Measurements from ENCODE around the gene E2F2. TPM values are rescaled to one million over a fixed set of nuclear protein-coding genes. Genes with fewer than 3 reads are reported as not detected.

Gene E2F2
- total RNA-seq (2014; rRNA removed; shearing (Covaris generic)), result 7.8 and 9.9 TPM in 2 replicates

- Histone ChIP-seq H3K4me3 (ENCODE audit: insufficient read depth, low read depth, low read length) (peak within 1 kb of the TSS; percentile 78), H3K27me3 (ENCODE audit: control insufficient read depth, insufficient read depth, low read length) (peaks cover 19% of the 10 kb centered on the region), H3K36me3 (replicated peaks; ENCODE audit: control insufficient read depth, insufficient read depth, low read length) (no peaks in the 10 kb centered on the region)
- peak; percentile 97 for DNase-seq
Observed at GRCh38 chr1:23530747-23531561, at the start of gene E2F2. Gene E2F2, minus strand, starts transcription at chr1:23531233. Its CDS starts 440 bp downstream, at chr1:23530793.

GRCh38 chr1:23578997-23579363 lies 47.9 kb upstream of the E2F2 start:
- Histone ChIP-seq H3K36me3 (replicated peaks; ENCODE audit: control insufficient read depth, insufficient read depth, low read length) (no peaks in the 10 kb centered on the region), H3K4me3 (ENCODE audit: insufficient read depth, low read depth, low read length) (no peak overlapping the region), H3K27me3 (ENCODE audit: control insufficient read depth, insufficient read depth, low read length) (no peaks in the 10 kb centered on the region)
- no peak for DNase-seq

GRCh38 chr1:23578311-23578996 lies 47.4 kb upstream of the E2F2 start:
- Histone ChIP-seq H3K27me3 (ENCODE audit: control insufficient read depth, insufficient read depth, low read length) (no peaks in the 10 kb centered on the region), H3K36me3 (replicated peaks; ENCODE audit: control insufficient read depth, insufficient read depth, low read length) (no peaks in the 10 kb centered on the region), H3K4me3 (ENCODE audit: insufficient read depth, low read depth, low read length) (no peak overlapping the region)
- no peak for DNase-seq

GRCh38 chr1:23577056-23578004 lies 46.3 kb upstream of the E2F2 start:
- DNase-seq, result no peak

GRCh38 chr1:23576338-23577055 lies 45.5 kb upstream of the E2F2 start:
- no peaks in the 10 kb centered on the region for H3K27me3 ChIP-seq (ENCODE audit: control insufficient read depth, insufficient read depth, low read length)
- no peak overlapping the region for H3K4me3 ChIP-seq (ENCODE audit: insufficient read depth, low read depth, low read length)
- H3K36me3 ChIP-seq (replicated peaks; ENCODE audit: control insufficient read depth, insufficient read depth, low read length), result no peaks in the 10 kb centered on the region
- DNase-seq, result no peak

More at GRCh38 chr1:23577056-23578004, 46.3 kb upstream of the E2F2 start:
- H3K27me3 ChIP-seq (ENCODE audit: control insufficient read depth, insufficient read depth, low read length), result no peaks in the 10 kb centered on the region
- H3K36me3 ChIP-seq (replicated peaks; ENCODE audit: control insufficient read depth, insufficient read depth, low read length), result no peaks in the 10 kb centered on the region
- no peak overlapping the region for H3K4me3 ChIP-seq (ENCODE audit: insufficient read depth, low read depth, low read length)

- Histone ChIP-seq H3K27me3 (ENCODE audit: control insufficient read depth, insufficient read depth, low read length) (no peaks in the 10 kb centered on the region), H3K4me3 (ENCODE audit: insufficient read depth, low read depth, low read length) (no peak overlapping the region), H3K36me3 (replicated peaks; ENCODE audit: control insufficient read depth, insufficient read depth, low read length) (no peaks in the 10 kb centered on the region)
- no peak for DNase-seq
Observed at GRCh38 chr1:23575226-23575810, 44.3 kb upstream of the E2F2 start.

- H3K4me3 ChIP-seq (ENCODE audit: insufficient read depth, low read depth, low read length), result no peak overlapping the region
- no peak for DNase-seq
- no peaks in the 10 kb centered on the region for H3K36me3 ChIP-seq (replicated peaks; ENCODE audit: control insufficient read depth, insufficient read depth, low read length)
- H3K27me3 ChIP-seq (ENCODE audit: control insufficient read depth, insufficient read depth, low read length), result peaks cover 3% of the 10 kb centered on the region; the same call in 1 of the 2 replicates
Observed at GRCh38 chr1:23574265-23574754, 43.3 kb upstream of the E2F2 start.

GRCh38 chr1:23573574-23574182 lies 42.6 kb upstream of the E2F2 start:
- peaks cover 9% of the 10 kb centered on the region; the same call in 1 of the 2 replicates for H3K27me3 ChIP-seq (ENCODE audit: control insufficient read depth, insufficient read depth, low read length)
- no peak overlapping the region for H3K4me3 ChIP-seq (ENCODE audit: insufficient read depth, low read depth, low read length)
- no peak for DNase-seq
- H3K36me3 ChIP-seq (replicated peaks; ENCODE audit: control insufficient read depth, insufficient read depth, low read length), result no peaks in the 10 kb centered on the region

GRCh38 chr1:23571465-23571864 lies 40.4 kb upstream of the E2F2 start:
- no peaks in the 10 kb centered on the region for H3K36me3 ChIP-seq (replicated peaks; ENCODE audit: control insufficient read depth, insufficient read depth, low read length)
- H3K27me3 ChIP-seq (ENCODE audit: control insufficient read depth, insufficient read depth, low read length), result peaks cover 14% of the 10 kb centered on the region
- no peak for DNase-seq
- no peak overlapping the region for H3K4me3 ChIP-seq (ENCODE audit: insufficient read depth, low read depth, low read length)

GRCh38 chr1:23570001-23570691 lies 39.1 kb upstream of the E2F2 start:
- H3K36me3 ChIP-seq (replicated peaks; ENCODE audit: control insufficient read depth, insufficient read depth, low read length), result no peaks in the 10 kb centered on the region
- H3K4me3 ChIP-seq (ENCODE audit: insufficient read depth, low read depth, low read length), result no peak overlapping the region
- peaks cover 14% of the 10 kb centered on the region for H3K27me3 ChIP-seq (ENCODE audit: control insufficient read depth, insufficient read depth, low read length)
- no peak for DNase-seq

- peak; percentile 63 for DNase-seq
- peak overlapping the region; percentile 66 for H3K4me3 ChIP-seq (ENCODE audit: insufficient read depth, low read depth, low read length)
- peaks cover 14% of the 10 kb centered on the region for H3K27me3 ChIP-seq (ENCODE audit: control insufficient read depth, insufficient read depth, low read length)
Observed at GRCh38 chr1:23568608-23569383, 37.8 kb upstream of the E2F2 start.

GRCh38 chr1:23567996-23568607 lies 37.1 kb upstream of the E2F2 start:
- Histone ChIP-seq H3K36me3 (replicated peaks; ENCODE audit: control insufficient read depth, insufficient read depth, low read length) (no peaks in the 10 kb centered on the region), H3K27me3 (ENCODE audit: control insufficient read depth, insufficient read depth, low read length) (peaks cover 14% of the 10 kb centered on the region), H3K4me3 (ENCODE audit: insufficient read depth, low read depth, low read length) (peak overlapping the region; percentile 66)
- peak; percentile 83 for DNase-seq

More at GRCh38 chr1:23568608-23569383, 37.8 kb upstream of the E2F2 start:
- H3K36me3 ChIP-seq (replicated peaks; ENCODE audit: control insufficient read depth, insufficient read depth, low read length), result no peaks in the 10 kb centered on the region

Data from H7 (cell line).